Measurements from ENCODE around the gene MFSD2A. TPM values are rescaled to one million over a fixed set of nuclear protein-coding genes. Genes with fewer than 3 reads are reported as not detected.
"Not testable (repeated sequence)": the region's sequence is repeated elsewhere in the genome, so short reads cannot be mapped to it uniquely, and the experiment has no call there.

The MFSD2A gene
- total and polyA plus RNA-seq, 5 donors: 0.31 to 1.1 (median 0.68) TPM

- DNase-seq; H3K9me3 ChIP-seq (ENCODE audit: control insufficient read depth, low read length); H3K4me1 ChIP-seq (ENCODE audit: control insufficient read depth, insufficient read depth, low read length); H3K27me3 ChIP-seq (ENCODE audit: control insufficient read depth, insufficient read depth); ATAC-seq; intact Hi-C loops (cut with DNase I); H3K27ac ChIP-seq (ENCODE audit: low read length); H3K4me3 ChIP-seq (ENCODE audit: low read length): not testable (repeated sequence)
- 89% methylated on average over 3 of the region's 3 CpGs for WGBS
These were observed 52.6 kb downstream of the MFSD2A start for GRCh38 chr1:40007481-40008034.

GRCh38 chr1:40011198-40011597 is 56.3 kb downstream of the MFSD2A start:
- intact Hi-C loops (cut with DNase I): no loop called here
- DNase-seq (no peak), ATAC-seq (no peak)
- no peak overlapping the region for H3K4me3 ChIP-seq (ENCODE audit: low read length)
- no peak overlapping the region for H3K27ac ChIP-seq (ENCODE audit: low read length)
- no peaks in the 10 kb centered on the region for H3K4me1 ChIP-seq (ENCODE audit: control insufficient read depth, insufficient read depth, low read length)
- H3K27me3 ChIP-seq (ENCODE audit: control insufficient read depth, insufficient read depth): no peaks in the 10 kb centered on the region
- 94% methylated on average over 3 of the region's 3 CpGs for WGBS
- no peaks in the 10 kb centered on the region for H3K9me3 ChIP-seq (ENCODE audit: control insufficient read depth, low read length)

GRCh38 chr1:40014253-40014706 is 59.3 kb downstream of the MFSD2A start:
- no peak for DNase-seq
- no peak overlapping the region for H3K4me3 ChIP-seq (ENCODE audit: low read length)

GRCh38 chr1:40014812-40015594 is 60.1 kb downstream of the MFSD2A start:
- intact Hi-C loops (cut with DNase I): no loop called here
- Histone ChIP-seq H3K9me3 (ENCODE audit: control insufficient read depth, low read length) (no peaks in the 10 kb centered on the region), H3K4me1 (ENCODE audit: control insufficient read depth, insufficient read depth, low read length) (no peaks in the 10 kb centered on the region), H3K4me3 (ENCODE audit: low read length) (no peak overlapping the region), H3K27ac (ENCODE audit: low read length) (no peak overlapping the region), H3K27me3 (ENCODE audit: control insufficient read depth, insufficient read depth) (no peaks in the 10 kb centered on the region)
- ATAC-seq (no peak), DNase-seq (no peak)
- 52% methylated on average over 10 of the region's 10 CpGs for WGBS

More at GRCh38 chr1:40014253-40014706, 59.3 kb downstream of the MFSD2A start:
- WGBS: 70% methylated on average over 3 of the region's 3 CpGs
- intact Hi-C loops (cut with DNase I): no loop called here
- Histone ChIP-seq H3K9me3 (ENCODE audit: control insufficient read depth, low read length) (no peaks in the 10 kb centered on the region), H3K4me1 (ENCODE audit: control insufficient read depth, insufficient read depth, low read length) (no peaks in the 10 kb centered on the region), H3K27me3 (ENCODE audit: control insufficient read depth, insufficient read depth) (no peaks in the 10 kb centered on the region), H3K27ac (ENCODE audit: low read length) (no peak overlapping the region)
- no peak for ATAC-seq

- 65% methylated on average over 5 of the region's 5 CpGs for WGBS
- no peak overlapping the region for H3K4me3 ChIP-seq (ENCODE audit: low read length)
- no peak overlapping the region for H3K27ac ChIP-seq (ENCODE audit: low read length)
- DNase-seq (no peak), ATAC-seq (no peak)
- H3K4me1 ChIP-seq (ENCODE audit: control insufficient read depth, insufficient read depth, low read length): no peaks in the 10 kb centered on the region
- H3K9me3 ChIP-seq (ENCODE audit: control insufficient read depth, low read length): no peaks in the 10 kb centered on the region
- intact Hi-C loops (cut with DNase I): no loop called here
- H3K27me3 ChIP-seq (ENCODE audit: control insufficient read depth, insufficient read depth): no peaks in the 10 kb centered on the region
These were observed 63.1 kb downstream of the MFSD2A start for GRCh38 chr1:40017951-40018575.

Other genes starting within 250 kb of the MFSD2A start
- gene PPIE, start 216.3 kb upstream of the MFSD2A start, total RNA-seq: 10 to 100 TPM; 30.8 to 34.9 (median 34.1) TPM
- 37.6 TPM for gene PPIE, start 216.3 kb upstream of the MFSD2A start, polyA plus RNA-seq
- 10 to 100 TPM in 2 of 4 donors, 1 to 10 TPM in 2; 6.2 to 21.2 (median 11.6) TPM for gene OXCT2, start 183.8 kb upstream of the MFSD2A start, total RNA-seq
- gene OXCT2, start 183.8 kb upstream of the MFSD2A start, polyA plus RNA-seq: 4.3 TPM
- under 1 TPM; 0.37 to 0.78 (median 0.65) TPM for gene BMP8B, start 166.3 kb upstream of the MFSD2A start, total RNA-seq
- gene BMP8B, start 166.3 kb upstream of the MFSD2A start, polyA plus RNA-seq: 0.25 TPM
- gene TRIT1, start 71.6 kb upstream of the MFSD2A start, total RNA-seq: 10 to 100 TPM; 16.4 to 20.6 (median 18.1) TPM
- gene TRIT1, start 71.6 kb upstream of the MFSD2A start, polyA plus RNA-seq: 17.6 TPM
- under 1 TPM; 0.33 to 0.97 (median 0.57) TPM for gene MYCL, start 53.2 kb upstream of the MFSD2A start, total RNA-seq
- 0.23 TPM for gene MYCL, start 53.2 kb upstream of the MFSD2A start, polyA plus RNA-seq
- gene CAP1, start 85.6 kb downstream of the MFSD2A start, total RNA-seq: 100 to 1,000 TPM in 2 of 4 donors, 10 to 100 TPM in 2; 72.8 to 118 (median 97.9) TPM
- gene CAP1, start 85.6 kb downstream of the MFSD2A start, polyA plus RNA-seq: 43.8 TPM
- gene PPT1, start 142.1 kb downstream of the MFSD2A start, total RNA-seq: 10 to 100 TPM; 37.6 to 59.0 (median 42.6) TPM
- 39.5 TPM for gene PPT1, start 142.1 kb downstream of the MFSD2A start, polyA plus RNA-seq
- 10 to 100 TPM; 13.4 to 14.9 (median 14.2) TPM for gene RLF, start 206.2 kb downstream of the MFSD2A start, total RNA-seq
- 4.9 TPM for gene RLF, start 206.2 kb downstream of the MFSD2A start, polyA plus RNA-seq